K562 (cell line): ENCODE results near the gene MAGI1. TPM values are rescaled to one million over a fixed set of nuclear protein-coding genes. Genes with fewer than 3 reads are reported as not detected.

Experiments used
- NR2C1 ChIP-seq, 2 experiments: fragments of 450-650 bp; IDR thresholded peaks; 2 replicates each; pipeline ENCODE4 v1.6.1; 2017; ENCODE audit warnings: mild to moderate bottlenecking in 2 of 2, antibody characterized with exemption in 1 of 2, inconsistent platforms in 1 of 2, missing compliant biosample characterization in 1 of 2, missing genetic modification characterization in 1 of 2
- polyA plus RNA-seq, 8 experiments: library from polyadenylated mRNA; depleted of rRNA in 4 of 8; stranded (reverse) in 5 of 8; unstranded in 3 of 8; fragments of >200 nt; fragmentation: Nextera tagmentation in 2 of 8; fragmentation: Illumina TruSeq in 1 of 8; extraction: Ambion mirVana in 2 of 8; extraction: Trizol in 1 of 8; gene quantifications; 2 replicates each; pipeline versions ENCODE4 v1.2.1 to v1.2.3, GENCODE V29; 2011 to 2014; ENCODE audit warnings: inconsistent platforms in 1 of 8, missing spikeins in 1 of 8
- total RNA-seq, 7 experiments: library from RNA; depleted of rRNA in 6 of 7; stranded (reverse); fragments of >200 nt in 6 of 7; fragmentation: Illumina TruSeq in 2 of 7; extraction: Trizol in 2 of 7; gene quantifications; 2 replicates each; pipeline versions ENCODE4 v1.2.1 to v1.2.3, GENCODE V29; 2011 to 2021; ENCODE audit warnings: low replicate concordance in 1 of 7
- TF ChIP-seq, protein P1 (sequence below), 2 experiments: fragments of 450-650 bp in 1 of 2; sonication (generic) in 1 of 2; formaldehyde crosslinking; conservative IDR thresholded peaks; 2 replicates each; pipeline versions ENCODE4 v1.4.0 to v1.8.1; 2020 to 2022; ENCODE audit warnings: mild to moderate bottlenecking in 1 of 2, missing genetic modification reagents in 1 of 2
- TF ChIP-seq, protein P2 (sequence below): sonication (generic); formaldehyde crosslinking; IDR thresholded peaks from 2 replicates; pipeline ENCODE4 v1.8.1; 2023; ENCODE audit warnings: mild to moderate bottlenecking, missing genetic modification reagents
- TF ChIP-seq, protein P3 (sequence below), 2 experiments: IDR thresholded peaks in 1 of 2; conservative IDR thresholded peaks in 1 of 2; 2 replicates each; pipeline ENCODE4 v1.6.1; 2016; ENCODE audit warnings: low read depth in 2 of 2, mild to moderate bottlenecking in 1 of 2, missing compliant biosample characterization in 1 of 2, missing genetic modification characterization in 1 of 2, moderate library complexity in 1 of 2
- TF ChIP-seq, protein P4 (sequence below): fragments of 450-650 bp; formaldehyde crosslinking; IDR thresholded peaks from 2 replicates; pipeline ENCODE4 v1.4.0; 2020; ENCODE audit warnings: mild to moderate bottlenecking, moderate library complexity
- TF ChIP-seq, protein P5 (sequence below): fragments of 450-650 bp; IDR thresholded peaks from 2 replicates; pipeline ENCODE4 v1.6.1; 2016; ENCODE audit warnings: low read depth

MAGI1 gene
- total and polyA plus RNA-seq, 9 of the 15 experiments (the other 6 are each of a cell fraction or from before 2014, with no cell fraction given): 7.8 to 59.4 (median 43.2) TPM

DNA sequence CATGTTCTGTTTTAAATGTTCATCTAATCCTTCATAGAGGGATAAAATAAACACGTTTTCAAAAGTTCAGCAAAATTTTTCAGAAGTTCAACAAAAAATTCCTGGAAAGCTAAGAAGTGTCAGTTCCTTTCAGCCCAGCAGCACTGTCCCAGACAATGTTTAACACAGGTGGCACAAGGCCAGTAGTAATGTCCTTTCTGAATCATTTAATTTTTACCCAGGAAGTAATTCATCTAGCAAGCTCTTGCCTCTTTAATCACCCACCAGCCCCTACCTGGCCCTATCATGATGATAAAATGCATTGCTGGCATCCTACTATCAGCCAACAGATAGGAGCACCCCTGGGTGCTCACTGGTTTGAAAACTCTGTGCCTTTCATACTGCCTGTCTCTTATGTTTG is 723.8 kb downstream of the MAGI1 start (continued):
- TF ChIP-seq, protein P1, sequence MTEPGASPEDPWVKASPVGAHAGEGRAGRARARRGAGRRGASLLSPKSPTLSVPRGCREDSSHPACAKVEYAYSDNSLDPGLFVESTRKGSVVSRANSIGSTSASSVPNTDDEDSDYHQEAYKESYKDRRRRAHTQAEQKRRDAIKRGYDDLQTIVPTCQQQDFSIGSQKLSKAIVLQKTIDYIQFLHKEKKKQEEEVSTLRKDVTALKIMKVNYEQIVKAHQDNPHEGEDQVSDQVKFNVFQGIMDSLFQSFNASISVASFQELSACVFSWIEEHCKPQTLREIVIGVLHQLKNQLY (CRISPR knock-in tag; conservative IDR thresholded peaks at IDR 0.05): no peak
- TF ChIP-seq, protein P2, sequence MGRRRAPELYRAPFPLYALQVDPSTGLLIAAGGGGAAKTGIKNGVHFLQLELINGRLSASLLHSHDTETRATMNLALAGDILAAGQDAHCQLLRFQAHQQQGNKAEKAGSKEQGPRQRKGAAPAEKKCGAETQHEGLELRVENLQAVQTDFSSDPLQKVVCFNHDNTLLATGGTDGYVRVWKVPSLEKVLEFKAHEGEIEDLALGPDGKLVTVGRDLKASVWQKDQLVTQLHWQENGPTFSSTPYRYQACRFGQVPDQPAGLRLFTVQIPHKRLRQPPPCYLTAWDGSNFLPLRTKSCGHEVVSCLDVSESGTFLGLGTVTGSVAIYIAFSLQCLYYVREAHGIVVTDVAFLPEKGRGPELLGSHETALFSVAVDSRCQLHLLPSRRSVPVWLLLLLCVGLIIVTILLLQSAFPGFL (CRISPR knock-in tag): no peak
- TF ChIP-seq NR2C1 (IDR thresholded peaks at IDR 0.05): no peak
- no peak for TF ChIP-seq NR2C1 (tag; IDR thresholded peaks at IDR 0.05)
- TF ChIP-seq, protein P3, sequence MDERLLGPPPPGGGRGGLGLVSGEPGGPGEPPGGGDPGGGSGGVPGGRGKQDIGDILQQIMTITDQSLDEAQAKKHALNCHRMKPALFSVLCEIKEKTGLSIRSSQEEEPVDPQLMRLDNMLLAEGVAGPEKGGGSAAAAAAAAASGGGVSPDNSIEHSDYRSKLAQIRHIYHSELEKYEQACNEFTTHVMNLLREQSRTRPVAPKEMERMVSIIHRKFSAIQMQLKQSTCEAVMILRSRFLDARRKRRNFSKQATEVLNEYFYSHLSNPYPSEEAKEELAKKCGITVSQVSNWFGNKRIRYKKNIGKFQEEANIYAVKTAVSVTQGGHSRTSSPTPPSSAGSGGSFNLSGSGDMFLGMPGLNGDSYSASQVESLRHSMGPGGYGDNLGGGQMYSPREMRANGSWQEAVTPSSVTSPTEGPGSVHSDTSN (CRISPR knock-in tag; IDR thresholded peaks at IDR 0.05; ENCODE audit: low read depth): no peak
- TF ChIP-seq, protein P3 (tag; conservative IDR thresholded peaks at IDR 0.05; ENCODE audit: low read depth): no peak
- TF ChIP-seq, protein P4, sequence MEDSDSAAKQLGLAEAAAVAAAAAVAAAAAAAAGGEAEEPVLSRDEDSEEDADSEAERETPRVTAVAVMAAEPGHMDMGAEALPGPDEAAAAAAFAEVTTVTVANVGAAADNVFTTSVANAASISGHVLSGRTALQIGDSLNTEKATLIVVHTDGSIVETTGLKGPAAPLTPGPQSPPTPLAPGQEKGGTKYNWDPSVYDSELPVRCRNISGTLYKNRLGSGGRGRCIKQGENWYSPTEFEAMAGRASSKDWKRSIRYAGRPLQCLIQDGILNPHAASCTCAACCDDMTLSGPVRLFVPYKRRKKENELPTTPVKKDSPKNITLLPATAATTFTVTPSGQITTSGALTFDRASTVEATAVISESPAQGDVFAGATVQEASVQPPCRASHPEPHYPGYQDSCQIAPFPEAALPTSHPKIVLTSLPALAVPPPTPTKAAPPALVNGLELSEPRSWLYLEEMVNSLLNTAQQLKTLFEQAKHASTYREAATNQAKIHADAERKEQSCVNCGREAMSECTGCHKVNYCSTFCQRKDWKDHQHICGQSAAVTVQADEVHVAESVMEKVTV (CRISPR knock-in tag): no peak
- TF ChIP-seq, protein P5, sequence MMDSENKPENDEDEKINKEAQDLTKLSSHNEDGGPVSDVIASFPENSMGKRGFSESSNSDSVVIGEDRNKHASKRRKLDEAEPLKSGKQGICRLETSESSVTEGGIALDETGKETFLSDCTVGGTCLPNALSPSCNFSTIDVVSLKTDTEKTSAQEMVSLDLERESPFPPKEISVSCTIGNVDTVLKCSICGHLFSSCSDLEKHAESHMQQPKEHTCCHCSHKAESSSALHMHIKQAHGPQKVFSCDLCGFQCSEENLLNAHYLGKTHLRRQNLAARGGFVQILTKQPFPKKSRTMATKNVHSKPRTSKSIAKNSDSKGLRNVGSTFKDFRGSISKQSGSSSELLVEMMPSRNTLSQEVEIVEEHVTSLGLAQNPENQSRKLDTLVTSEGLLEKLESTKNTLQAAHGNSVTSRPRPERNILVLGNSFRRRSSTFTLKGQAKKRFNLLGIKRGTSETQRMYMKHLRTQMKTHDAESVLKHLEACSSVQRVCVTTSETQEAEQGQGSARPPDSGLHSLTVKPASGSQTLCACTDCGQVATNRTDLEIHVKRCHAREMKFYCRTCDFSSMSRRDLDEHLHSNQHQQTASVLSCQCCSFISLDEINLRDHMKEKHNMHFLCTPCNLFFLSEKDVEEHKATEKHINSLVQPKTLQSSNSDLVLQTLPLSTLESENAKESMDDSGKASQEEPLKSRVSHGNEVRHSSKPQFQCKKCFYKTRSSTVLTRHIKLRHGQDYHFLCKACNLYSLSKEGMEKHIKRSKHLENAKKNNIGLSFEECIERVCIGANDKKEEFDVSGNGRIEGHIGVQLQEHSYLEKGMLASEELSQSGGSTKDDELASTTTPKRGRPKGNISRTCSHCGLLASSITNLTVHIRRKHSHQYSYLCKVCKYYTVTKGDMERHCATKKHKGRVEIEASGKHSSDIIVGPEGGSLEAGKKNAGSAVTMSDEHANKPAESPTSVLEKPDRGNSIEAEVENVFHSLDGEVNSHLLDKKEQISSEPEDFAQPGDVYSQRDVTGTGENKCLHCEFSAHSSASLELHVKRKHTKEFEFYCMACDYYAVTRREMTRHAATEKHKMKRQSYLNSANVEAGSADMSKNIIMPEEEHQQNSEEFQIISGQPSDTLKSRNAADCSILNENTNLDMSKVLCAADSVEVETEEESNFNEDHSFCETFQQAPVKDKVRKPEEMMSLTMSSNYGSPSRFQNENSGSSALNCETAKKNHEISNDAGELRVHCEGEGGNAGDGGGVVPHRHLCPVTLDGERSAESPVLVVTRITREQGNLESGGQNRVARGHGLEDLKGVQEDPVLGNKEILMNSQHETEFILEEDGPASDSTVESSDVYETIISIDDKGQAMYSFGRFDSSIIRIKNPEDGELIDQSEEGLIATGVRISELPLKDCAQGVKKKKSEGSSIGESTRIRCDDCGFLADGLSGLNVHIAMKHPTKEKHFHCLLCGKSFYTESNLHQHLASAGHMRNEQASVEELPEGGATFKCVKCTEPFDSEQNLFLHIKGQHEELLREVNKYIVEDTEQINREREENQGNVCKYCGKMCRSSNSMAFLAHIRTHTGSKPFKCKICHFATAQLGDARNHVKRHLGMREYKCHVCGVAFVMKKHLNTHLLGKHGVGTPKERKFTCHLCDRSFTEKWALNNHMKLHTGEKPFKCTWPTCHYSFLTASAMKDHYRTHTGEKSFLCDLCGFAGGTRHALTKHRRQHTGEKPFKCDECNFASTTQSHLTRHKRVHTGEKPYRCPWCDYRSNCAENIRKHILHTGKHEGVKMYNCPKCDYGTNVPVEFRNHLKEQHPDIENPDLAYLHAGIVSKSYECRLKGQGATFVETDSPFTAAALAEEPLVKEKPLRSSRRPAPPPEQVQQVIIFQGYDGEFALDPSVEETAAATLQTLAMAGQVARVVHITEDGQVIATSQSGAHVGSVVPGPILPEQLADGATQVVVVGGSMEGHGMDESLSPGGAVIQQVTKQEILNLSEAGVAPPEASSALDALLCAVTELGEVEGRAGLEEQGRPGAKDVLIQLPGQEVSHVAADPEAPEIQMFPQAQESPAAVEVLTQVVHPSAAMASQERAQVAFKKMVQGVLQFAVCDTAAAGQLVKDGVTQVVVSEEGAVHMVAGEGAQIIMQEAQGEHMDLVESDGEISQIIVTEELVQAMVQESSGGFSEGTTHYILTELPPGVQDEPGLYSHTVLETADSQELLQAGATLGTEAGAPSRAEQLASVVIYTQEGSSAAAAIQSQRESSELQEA: no peak
